DOHH2 (cell line): Measurements from ENCODE around the gene ADARB1.

ENCODE experiments used
- H3F3A ChIP-seq: fragments of 200-600 bp; sonication (generic), shearing (Covaris generic); 2 replicates; pipeline ENCODE4 v1.6.0; 2016; ENCODE audit warnings: antibody characterized with exemption, mild to moderate bottlenecking; ENCODE audit not compliant: control insufficient read depth, insufficient read depth
- H3K27ac ChIP-seq: fragments of 200-600 bp; sonication (generic); 2 replicates; pipeline ENCODE4 v1.5.1; 2014; ENCODE audit warnings: low read depth, mild to moderate bottlenecking, low read length, moderate library complexity
- H3K27me3 ChIP-seq: fragments of 200-600 bp; sonication (generic); 2 replicates; pipeline ENCODE4 v1.6.1; 2014; ENCODE audit warnings: mild to moderate bottlenecking, low read length, mixed read lengths; ENCODE audit not compliant: control insufficient read depth
- H3K36me3 ChIP-seq: fragments of 200-600 bp; sonication (generic); 2 replicates; pipeline ENCODE4 v1.6.1; 2014; ENCODE audit warnings: mild to moderate bottlenecking, low read length, moderate library complexity, mixed read lengths; ENCODE audit not compliant: control insufficient read depth
- H3K4me1 ChIP-seq: fragments of 200-600 bp; sonication (generic); 2 replicates; pipeline ENCODE4 v1.6.1; 2014; ENCODE audit warnings: mild to moderate bottlenecking, low read length, mixed read lengths; ENCODE audit not compliant: control insufficient read depth
- H3K4me2 ChIP-seq: fragments of 200-600 bp; sonication (generic); 2 replicates; pipeline ENCODE4 v1.6.0; 2014; ENCODE audit warnings: mild to moderate bottlenecking, low read length, moderate library complexity
- H3K4me3 ChIP-seq: fragments of 200-600 bp; sonication (generic); 2 replicates; pipeline ENCODE4 v1.5.1; 2014; ENCODE audit warnings: mild to moderate bottlenecking, low read length, mixed read lengths
- H3K79me2 ChIP-seq: fragments of 200-600 bp; sonication (generic); 2 replicates; pipeline ENCODE4 v1.6.1; 2014; ENCODE audit warnings: mild to moderate bottlenecking, low read length, mixed read lengths; ENCODE audit not compliant: control insufficient read depth
- H3K9me2 ChIP-seq: fragments of 200-600 bp; sonication (generic); replicated peaks from 2 replicates; pipeline ENCODE4 v1.6.1; 2014; ENCODE audit warnings: mild to moderate bottlenecking, low read length, mixed read lengths; ENCODE audit not compliant: control insufficient read depth
- H3K9me3 ChIP-seq: fragments of 200-600 bp; sonication (generic); 2 replicates; pipeline ENCODE4 v1.6.1; 2014; ENCODE audit warnings: antibody characterized with exemption, low read length, mixed read lengths; ENCODE audit not compliant: control insufficient read depth, insufficient read depth
- H4K20me1 ChIP-seq: fragments of 200-600 bp; sonication (generic); 2 replicates; pipeline ENCODE4 v1.6.0; 2014; ENCODE audit warnings: low read depth, mild to moderate bottlenecking, antibody characterized with exemption, low read length, moderate library complexity; ENCODE audit not compliant: control insufficient read depth, insufficient read depth
- EZH2phosphoT487 ChIP-seq: fragments of 200-600 bp; sonication (generic); IDR thresholded peaks from 2 replicates; pipeline ENCODE4 v1.6.1; 2017; ENCODE audit warnings: borderline replicate concordance, mild to moderate bottlenecking, antibody characterized with exemption, low read length, moderate library complexity, mixed read lengths
- TF ChIP-seq, protein P1 (sequence below): fragments of 200-600 bp; sonication (generic); IDR thresholded peaks from one replicate; pipeline ENCODE4 v1.5.1; 2014; ENCODE audit warnings: antibody characterized with exemption, mild to moderate bottlenecking, low read depth, low read length; ENCODE audit not compliant: poor library complexity, severe bottlenecking

The ADARB1 gene

DNA sequence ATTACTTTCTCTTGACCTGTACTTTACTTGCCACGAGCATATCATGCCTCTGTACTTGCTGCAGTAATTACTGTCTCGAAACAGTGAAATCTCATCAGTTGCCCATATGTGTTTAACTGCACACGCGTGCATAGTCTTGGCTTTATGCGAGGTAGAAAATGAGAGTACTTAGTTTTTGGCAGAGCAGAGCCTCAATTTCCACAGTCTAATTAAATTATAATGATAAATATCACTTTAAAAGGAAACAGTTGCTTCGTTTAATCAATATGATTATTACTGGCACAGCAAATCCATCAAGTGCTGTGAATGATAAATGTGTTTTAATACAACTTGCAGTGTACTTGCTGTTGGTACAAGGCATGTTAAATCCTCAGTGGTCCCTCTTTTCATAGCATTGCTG, 47.6 kb downstream of the ADARB1 start:
- peaks cover 95% of the 10 kb centered on the region for H3K27me3 ChIP-seq
- H3K9me2 ChIP-seq: no peaks in the 10 kb centered on the region
- no peak overlapping the region for H3K27ac ChIP-seq
- H3K4me2 ChIP-seq: no peak overlapping the region
- no peaks in the 10 kb centered on the region; the same call in 1 of the 2 replicates for H4K20me1 ChIP-seq
- no peaks in the 10 kb centered on the region for H3K9me3 ChIP-seq
- TF ChIP-seq EZH2phosphoT487: no peak
- TF ChIP-seq, protein P1, sequence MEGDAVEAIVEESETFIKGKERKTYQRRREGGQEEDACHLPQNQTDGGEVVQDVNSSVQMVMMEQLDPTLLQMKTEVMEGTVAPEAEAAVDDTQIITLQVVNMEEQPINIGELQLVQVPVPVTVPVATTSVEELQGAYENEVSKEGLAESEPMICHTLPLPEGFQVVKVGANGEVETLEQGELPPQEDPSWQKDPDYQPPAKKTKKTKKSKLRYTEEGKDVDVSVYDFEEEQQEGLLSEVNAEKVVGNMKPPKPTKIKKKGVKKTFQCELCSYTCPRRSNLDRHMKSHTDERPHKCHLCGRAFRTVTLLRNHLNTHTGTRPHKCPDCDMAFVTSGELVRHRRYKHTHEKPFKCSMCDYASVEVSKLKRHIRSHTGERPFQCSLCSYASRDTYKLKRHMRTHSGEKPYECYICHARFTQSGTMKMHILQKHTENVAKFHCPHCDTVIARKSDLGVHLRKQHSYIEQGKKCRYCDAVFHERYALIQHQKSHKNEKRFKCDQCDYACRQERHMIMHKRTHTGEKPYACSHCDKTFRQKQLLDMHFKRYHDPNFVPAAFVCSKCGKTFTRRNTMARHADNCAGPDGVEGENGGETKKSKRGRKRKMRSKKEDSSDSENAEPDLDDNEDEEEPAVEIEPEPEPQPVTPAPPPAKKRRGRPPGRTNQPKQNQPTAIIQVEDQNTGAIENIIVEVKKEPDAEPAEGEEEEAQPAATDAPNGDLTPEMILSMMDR: no peak
- H3K36me3 ChIP-seq: no peaks in the 10 kb centered on the region
- peaks cover 30% of the 10 kb centered on the region for H3K4me1 ChIP-seq
- H3K4me3 ChIP-seq: no peak overlapping the region
- H3K79me2 ChIP-seq: no peaks in the 10 kb centered on the region
- H3F3A ChIP-seq: no peaks in the 10 kb centered on the region

DNA sequence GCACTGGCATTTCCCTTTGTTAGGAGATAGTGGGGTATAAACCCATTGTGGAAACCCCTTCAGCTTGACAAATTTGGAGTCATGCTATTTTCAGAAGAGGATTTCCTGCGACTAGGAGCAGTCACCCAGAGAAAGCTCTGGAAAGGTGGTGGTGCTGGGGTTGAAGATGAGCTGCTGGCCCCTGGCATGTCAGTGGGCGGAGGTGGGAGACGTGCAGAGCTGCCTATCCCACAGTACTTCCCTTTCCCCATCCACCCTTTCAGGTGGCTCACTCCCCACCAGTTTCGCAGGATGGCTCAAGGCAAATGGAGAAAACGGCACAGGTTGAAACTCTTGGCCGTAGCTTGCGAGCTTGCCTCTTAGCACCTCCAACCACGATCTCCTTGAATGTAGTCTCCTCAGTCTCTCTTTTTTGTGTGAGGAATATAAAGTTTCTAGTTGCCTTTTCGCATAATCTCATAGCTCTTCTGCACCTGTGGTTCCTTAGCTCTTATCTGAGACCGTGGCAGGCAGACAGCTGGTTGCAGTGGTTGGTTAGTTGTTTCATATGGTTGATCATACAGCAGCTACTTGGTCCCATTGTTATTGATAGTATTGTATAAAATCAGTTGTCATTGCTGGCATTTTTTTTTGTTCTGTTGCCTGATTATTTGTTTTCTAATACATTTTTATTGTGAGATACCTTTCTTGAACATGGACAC, 48.2 kb downstream of the ADARB1 start:
- Histone ChIP-seq H3K9me2 (no peaks in the 10 kb centered on the region), H3K9me3 (no peaks in the 10 kb centered on the region), H3K4me2 (no peak overlapping the region), H3K4me1 (peaks cover 30% of the 10 kb centered on the region), H3K79me2 (no peaks in the 10 kb centered on the region), H3K27me3 (peaks cover 95% of the 10 kb centered on the region), H3F3A (no peaks in the 10 kb centered on the region), H3K27ac (no peak overlapping the region), H4K20me1 (no peaks in the 10 kb centered on the region), H3K36me3 (no peaks in the 10 kb centered on the region), H3K4me3 (no peak overlapping the region)
- no peak; the same call in 1 of the 2 replicates for TF ChIP-seq EZH2phosphoT487
- TF ChIP-seq, protein P1: no peak

DNA sequence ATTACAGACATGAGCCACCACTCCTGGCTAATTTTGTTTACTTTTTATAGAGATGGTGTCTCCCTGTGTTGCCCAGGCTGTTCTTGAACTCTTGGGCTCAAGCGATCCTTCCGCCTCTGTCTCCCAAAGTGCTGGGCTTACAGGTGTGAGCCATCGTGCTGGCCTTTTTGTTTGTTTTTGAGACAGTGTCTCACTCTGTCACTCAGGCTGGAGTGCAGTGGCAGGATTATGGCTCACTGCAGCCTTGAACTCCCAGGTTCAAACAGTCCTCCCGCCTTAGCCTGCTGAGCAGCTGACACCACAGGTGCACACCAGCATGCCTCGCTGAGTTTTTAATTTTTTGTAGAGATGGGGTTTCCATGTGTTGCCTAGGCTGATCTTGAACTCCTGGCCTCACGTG, 49.1 kb downstream of the ADARB1 start:
- Histone ChIP-seq H3K79me2 (no peaks in the 10 kb centered on the region), H3K9me3 (no peaks in the 10 kb centered on the region), H3F3A (no peaks in the 10 kb centered on the region), H3K27ac (no peak overlapping the region), H3K36me3 (no peaks in the 10 kb centered on the region), H4K20me1 (no peaks in the 10 kb centered on the region), H3K4me2 (no peak overlapping the region), H3K9me2 (no peaks in the 10 kb centered on the region), H3K4me3 (no peak overlapping the region), H3K27me3 (peaks cover 96% of the 10 kb centered on the region), H3K4me1 (peaks cover 30% of the 10 kb centered on the region)
- TF ChIP-seq, protein P1: no peak
- TF ChIP-seq EZH2phosphoT487: no peak
